K562 (cell line): ENCODE results near the gene METAP1. TPM values are rescaled to one million over a fixed set of nuclear protein-coding genes. Genes with fewer than 3 reads are reported as not detected.

ENCODE experiments used
- CEBPB ChIP-seq: fragments of 450-650 bp; IDR thresholded peaks from 2 replicates; pipeline ENCODE4 v1.6.1; 2016; ENCODE audit warnings: missing genetic modification characterization, missing compliant biosample characterization
- CTCFL ChIP-seq: IDR thresholded peaks from 2 replicates; pipeline ENCODE4 v1.6.1; 2011; ENCODE audit warnings: borderline replicate concordance, low read depth, mild to moderate bottlenecking, moderate library complexity, low read length; ENCODE audit not compliant: insufficient read depth, poor library complexity, severe bottlenecking
- DNMT1 ChIP-seq: fragments of 450-650 bp; IDR thresholded peaks from 2 replicates; pipeline ENCODE4 v1.6.1; 2016; ENCODE audit warnings: antibody characterized with exemption, mild to moderate bottlenecking
- RBM15 ChIP-seq: fragments of 200-400 bp; formaldehyde crosslinking; IDR thresholded peaks from 2 replicates; pipeline ENCODE4 v1.6.1; 2018; ENCODE audit warnings: mild to moderate bottlenecking, low read length, moderate library complexity; ENCODE audit not compliant: insufficient read depth
- SAP30 ChIP-seq: fragments of 200-600 bp; sonication (generic); IDR thresholded peaks from 2 replicates; pipeline ENCODE4 v1.6.1; 2012; ENCODE audit warnings: borderline replicate concordance, low read depth, mild to moderate bottlenecking, moderate library complexity, low read length, control low read depth, inconsistent platforms; ENCODE audit not compliant: insufficient read depth, poor library complexity, severe bottlenecking
- SMARCB1 ChIP-seq: IDR thresholded peaks from 2 replicates; pipeline ENCODE4 v1.6.1; 2011; ENCODE audit warnings: improper control_type of control experiment, low read depth; ENCODE audit not compliant: insufficient read length
- SP2 ChIP-seq: IDR thresholded peaks from 2 replicates; pipeline ENCODE4 v1.6.1; 2011; ENCODE audit warnings: mild to moderate bottlenecking, low read depth, low read length, moderate library complexity; ENCODE audit not compliant: poor library complexity, severe bottlenecking; ENCODE audit errors: extremely low read depth
- THRA ChIP-seq: fragments of 450-650 bp; IDR thresholded peaks from 2 replicates; pipeline ENCODE4 v1.6.1; 2017; ENCODE audit warnings: mild to moderate bottlenecking, moderate library complexity
- TRIM24 ChIP-seq, 2 experiments: fragments of 450-650 bp; IDR thresholded peaks; 2 replicates each; pipeline ENCODE4 v1.6.1; 2016
- USF1 ChIP-seq: sonication (generic); formaldehyde crosslinking; IDR thresholded peaks from 2 replicates; pipeline ENCODE4 v1.9.0; 2022; ENCODE audit warnings: mild to moderate bottlenecking, missing genetic modification reagents
- ZNF398 ChIP-seq: fragments of 250-450 bp; sonication (Bioruptor Pico); IDR thresholded peaks from 2 replicates; pipeline ENCODE4 v1.8.0; 2021; ENCODE audit warnings: moderate library complexity, mild to moderate bottlenecking, inconsistent platforms
- ZNF436 ChIP-seq: fragments of 250-450, 450-650 bp; sonication (Bioruptor Pico); formaldehyde crosslinking; IDR thresholded peaks from 2 replicates; pipeline ENCODE4 v1.7.0; 2020; ENCODE audit warnings: mild to moderate bottlenecking
- ZNF766 ChIP-seq: fragments of 200-800 bp; sonication (Bioruptor generic); conservative IDR thresholded peaks from 2 replicates; pipeline ENCODE4 v1.6.1; 2016; ENCODE audit warnings: missing genetic modification characterization, missing compliant biosample characterization
- ZNF79 ChIP-seq: fragments of 250-450 bp; sonication (Bioruptor Pico); IDR thresholded peaks from 2 replicates; pipeline ENCODE4 v1.4.0; 2020; ENCODE audit warnings: low read depth, mild to moderate bottlenecking, moderate library complexity
- polyA plus RNA-seq, 8 experiments: library from polyadenylated mRNA; depleted of rRNA in 4 of 8; stranded (reverse) in 5 of 8; unstranded in 3 of 8; fragments of >200 nt; fragmentation: Nextera tagmentation in 2 of 8; fragmentation: Illumina TruSeq in 1 of 8; extraction: Ambion mirVana in 2 of 8; extraction: Trizol in 1 of 8; gene quantifications; 2 replicates each; pipeline versions ENCODE4 v1.2.1 to v1.2.3, GENCODE V29; 2011 to 2014; ENCODE audit warnings: inconsistent platforms in 1 of 8, missing spikeins in 1 of 8
- total RNA-seq, 7 experiments: library from RNA; depleted of rRNA in 6 of 7; stranded (reverse); fragments of >200 nt in 6 of 7; fragmentation: Illumina TruSeq in 2 of 7; extraction: Trizol in 2 of 7; gene quantifications; 2 replicates each; pipeline versions ENCODE4 v1.2.1 to v1.2.3, GENCODE V29; 2011 to 2021; ENCODE audit warnings: low replicate concordance in 1 of 7

Gene METAP1
- total and polyA plus RNA-seq, 9 of the 15 experiments (the other 6 are each of a cell fraction or from before 2014, with no cell fraction given), result 31.4 to 77.6 (median 59.5) TPM

GRCh38 chr4:98995183-98996055 lies at the start of gene METAP1 (continued):
- peak; percentile 82 for TF ChIP-seq CTCFL
- TF ChIP-seq RBM15, result no peak
- no peak for TF ChIP-seq USF1
- no peak for TF ChIP-seq DNMT1
- TF ChIP-seq THRA, result no peak
- TF ChIP-seq ZNF766 (CRISPR knock-in tag), result no peak
- TF ChIP-seq SMARCB1, result no peak
- TF ChIP-seq TRIM24 (IDR thresholded peaks at IDR 0.05), result peak; percentile 7 to 14; a peak in 1 of 4 replicates
- TF ChIP-seq ZNF79 (CRISPR knock-in tag), result no peak
- peak; percentile 31 for TF ChIP-seq SAP30
- peak; percentile 17 for TF ChIP-seq SP2
- TF ChIP-seq ZNF436 (CRISPR knock-in tag), result no peak
- no peak for TF ChIP-seq CEBPB (tag)
- TF ChIP-seq ZNF398, result no peak
